ENCODE measurements around the gene TRIM25. TPM values are rescaled to one million over a fixed set of nuclear protein-coding genes. Genes with fewer than 3 reads are reported as not detected.

TRIM25 gene
- total and polyA plus RNA-seq, 12 donors = 12.6 to 82.4 (median 56.6) TPM

GRCh38 chr17:56926704-56927103, 12.9 kb upstream of the TRIM25 start:
- peaks cover 0 to 5% (median 0%) of the 10 kb centered on the region in 3 donors for H3K9me3 ChIP-seq (replicated peaks in 1 of 3)
- WGBS, 4 donors = 67 to 79% (median 76%) methylated on average over 2 of the region's 2 CpGs
- TF ChIP-seq CTCF (IDR thresholded peaks at IDR 0.05) = no peak
- TF ChIP-seq POLR2A (IDR thresholded peaks at IDR 0.05) = no peak
- H3K27ac ChIP-seq = no peak overlapping the region
- no peak overlapping the region for H3K4me3 ChIP-seq
- no peaks in the 10 kb centered on the region for H3K27me3 ChIP-seq
- H3K4me1 ChIP-seq (replicated peaks in 1 of 2) = no peaks in the 10 kb centered on the region
- intact Hi-C loops (cut with DNase I) = no loop called here
- no peak for DNase-seq
- H3K36me3 ChIP-seq (replicated peaks in 1 of 2) = no peaks in the 10 kb centered on the region

DNA sequence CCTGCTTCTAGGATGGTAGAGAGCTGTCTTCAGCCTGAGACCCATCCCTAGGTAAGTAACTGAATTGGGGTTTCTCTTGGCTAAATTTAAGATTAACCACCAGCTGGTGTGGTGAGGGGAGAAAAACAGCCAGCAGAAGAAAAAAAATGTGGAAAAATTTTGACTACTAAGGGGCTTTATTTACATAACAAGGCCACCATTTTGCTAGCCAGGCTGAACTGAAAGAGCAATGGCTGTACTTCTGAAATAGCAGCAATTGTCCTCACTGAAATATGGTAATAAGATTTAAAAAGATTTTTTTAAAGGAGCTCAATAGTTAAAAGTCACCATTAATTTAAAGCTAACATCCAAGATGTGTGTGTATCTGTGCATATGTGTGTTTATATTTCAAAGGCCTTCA, 12.4 kb upstream of the TRIM25 start:
- Histone ChIP-seq H3K4me1 (replicated peaks in 1 of 2) (no peaks in the 10 kb centered on the region), H3K27me3 (no peaks in the 10 kb centered on the region), H3K9me3 (replicated peaks in 1 of 3) (peaks cover 0 to 5% (median 0%) of the 10 kb centered on the region in 3 donors), H3K4me3 (no peak overlapping the region), H3K27ac (no peak overlapping the region), H3K36me3 (replicated peaks in 1 of 2) (no peaks in the 10 kb centered on the region)
- no peak for TF ChIP-seq POLR2A (IDR thresholded peaks at IDR 0.05)
- intact Hi-C loops (cut with DNase I) = no loop called here
- DNase-seq = no peak

- WGBS, 4 donors = 88 to 95% (median 89%) methylated on average over 2 of the region's 2 CpGs
- TF ChIP-seq POLR2A (IDR thresholded peaks at IDR 0.05) = no peak
- no peak for TF ChIP-seq CTCF (IDR thresholded peaks at IDR 0.05)
- intact Hi-C loops (cut with DNase I) = no loop called here
These were observed 11.2 kb upstream of the TRIM25 start for GRCh38 chr17:56925088-56925487.

GRCh38 chr17:56919717-56920116, 5.9 kb upstream of the TRIM25 start:
- WGBS, 4 donors = 75 to 83% (median 78%) methylated on average over 1 of the region's 1 CpG
- no peak for DNase-seq
- Histone ChIP-seq H3K4me3 (no peak overlapping the region), H3K27me3 (no peaks in the 10 kb centered on the region), H3K36me3 (replicated peaks in 1 of 2) (no peaks in the 10 kb centered on the region), H3K27ac (no peak overlapping the region), H3K9me3 (replicated peaks in 1 of 3) (no peaks in the 10 kb centered on the region), H3K4me1 (replicated peaks in 1 of 2) (peaks cover 14 to 16% of the 10 kb centered on the region in 2 donors)
- TF ChIP-seq CTCF (IDR thresholded peaks at IDR 0.05) = no peak
- TF ChIP-seq POLR2A (IDR thresholded peaks at IDR 0.05) = no peak
- intact Hi-C loops (cut with DNase I) = no loop called here

More at GRCh38 chr17:56925088-56925487, 11.2 kb upstream of the TRIM25 start:
- no peaks in the 10 kb centered on the region for H3K27me3 ChIP-seq
- H3K36me3 ChIP-seq (replicated peaks in 1 of 2) = no peaks in the 10 kb centered on the region
- H3K27ac ChIP-seq = no peak overlapping the region
- H3K4me3 ChIP-seq = no peak overlapping the region
- H3K9me3 ChIP-seq (replicated peaks in 1 of 3) = no peaks in the 10 kb centered on the region
- DNase-seq = no peak
- H3K4me1 ChIP-seq (replicated peaks in 1 of 2) = no peaks in the 10 kb centered on the region

GRCh38 chr17:56918916-56919315, 5.1 kb upstream of the TRIM25 start:
- no peak overlapping the region for H3K4me3 ChIP-seq
- intact Hi-C loops (cut with DNase I) = no loop called here

More at GRCh38 chr17:56918916-56919315, 5.1 kb upstream of the TRIM25 start:
- 78 to 87% (median 81%) methylated on average over 3 of the region's 3 CpGs for WGBS, 4 donors
- Histone ChIP-seq H3K9me3 (replicated peaks in 1 of 3) (no peaks in the 10 kb centered on the region), H3K36me3 (replicated peaks in 1 of 2) (no peaks in the 10 kb centered on the region), H3K27me3 (no peaks in the 10 kb centered on the region), H3K27ac (no peak overlapping the region), H3K4me1 (replicated peaks in 1 of 2) (peaks cover 16 to 17% of the 10 kb centered on the region in 2 donors)
- no peak for DNase-seq
- TF ChIP-seq POLR2A (IDR thresholded peaks at IDR 0.05) = no peak
- TF ChIP-seq CTCF (IDR thresholded peaks at IDR 0.05) = no peak

All from adrenal gland (tissue), 12 donors.